ENCODE results near the gene STARD8.

STARD8 gene

DNA sequence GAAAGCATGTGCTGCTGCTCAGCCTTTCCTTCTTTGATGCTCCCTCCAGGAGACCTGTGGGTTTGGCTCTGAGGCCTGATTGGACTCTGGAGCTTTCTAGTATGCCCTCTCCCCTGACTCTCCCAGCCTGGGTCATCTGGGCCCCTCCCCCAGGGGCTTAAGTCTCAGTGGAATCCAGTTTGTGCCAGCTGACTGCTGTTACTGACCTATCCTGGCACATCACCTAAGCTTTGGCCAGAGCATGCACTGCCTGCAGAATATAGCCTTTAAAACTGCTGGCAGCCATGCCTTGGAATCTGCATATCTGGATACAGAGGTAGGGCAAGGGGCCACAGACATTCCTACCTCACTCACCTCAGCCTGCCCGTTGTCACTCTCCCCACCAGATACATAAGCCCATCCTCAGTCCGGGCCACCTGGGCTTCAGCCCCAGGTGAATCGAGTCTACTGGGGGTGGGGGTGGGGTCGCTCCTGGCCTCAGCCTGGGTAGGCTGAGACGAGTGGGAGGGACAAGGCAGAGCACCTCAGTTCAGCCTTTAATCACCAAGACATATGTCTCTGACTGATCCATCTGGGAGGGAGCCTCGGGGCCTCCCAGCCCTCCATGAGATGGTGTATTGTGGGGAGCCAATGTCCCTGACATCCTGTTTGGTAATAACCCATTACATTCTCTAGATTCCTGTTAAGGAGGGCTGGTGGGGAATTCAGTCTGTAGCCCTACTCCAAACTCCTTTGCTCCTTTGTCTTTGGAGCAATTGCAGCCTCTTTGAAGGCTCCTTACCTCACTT lies 61.2 kb downstream of the STARD8 start:
- H3K27ac ChIP-seq, result no peak overlapping the region
- TF ChIP-seq, protein P1, sequence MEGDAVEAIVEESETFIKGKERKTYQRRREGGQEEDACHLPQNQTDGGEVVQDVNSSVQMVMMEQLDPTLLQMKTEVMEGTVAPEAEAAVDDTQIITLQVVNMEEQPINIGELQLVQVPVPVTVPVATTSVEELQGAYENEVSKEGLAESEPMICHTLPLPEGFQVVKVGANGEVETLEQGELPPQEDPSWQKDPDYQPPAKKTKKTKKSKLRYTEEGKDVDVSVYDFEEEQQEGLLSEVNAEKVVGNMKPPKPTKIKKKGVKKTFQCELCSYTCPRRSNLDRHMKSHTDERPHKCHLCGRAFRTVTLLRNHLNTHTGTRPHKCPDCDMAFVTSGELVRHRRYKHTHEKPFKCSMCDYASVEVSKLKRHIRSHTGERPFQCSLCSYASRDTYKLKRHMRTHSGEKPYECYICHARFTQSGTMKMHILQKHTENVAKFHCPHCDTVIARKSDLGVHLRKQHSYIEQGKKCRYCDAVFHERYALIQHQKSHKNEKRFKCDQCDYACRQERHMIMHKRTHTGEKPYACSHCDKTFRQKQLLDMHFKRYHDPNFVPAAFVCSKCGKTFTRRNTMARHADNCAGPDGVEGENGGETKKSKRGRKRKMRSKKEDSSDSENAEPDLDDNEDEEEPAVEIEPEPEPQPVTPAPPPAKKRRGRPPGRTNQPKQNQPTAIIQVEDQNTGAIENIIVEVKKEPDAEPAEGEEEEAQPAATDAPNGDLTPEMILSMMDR (IDR thresholded peaks at IDR 0.05), result no peak
- TF ChIP-seq ZFX (IDR thresholded peaks at IDR 0.05; ENCODE audit: borderline replicate concordance), result no peak

DNA sequence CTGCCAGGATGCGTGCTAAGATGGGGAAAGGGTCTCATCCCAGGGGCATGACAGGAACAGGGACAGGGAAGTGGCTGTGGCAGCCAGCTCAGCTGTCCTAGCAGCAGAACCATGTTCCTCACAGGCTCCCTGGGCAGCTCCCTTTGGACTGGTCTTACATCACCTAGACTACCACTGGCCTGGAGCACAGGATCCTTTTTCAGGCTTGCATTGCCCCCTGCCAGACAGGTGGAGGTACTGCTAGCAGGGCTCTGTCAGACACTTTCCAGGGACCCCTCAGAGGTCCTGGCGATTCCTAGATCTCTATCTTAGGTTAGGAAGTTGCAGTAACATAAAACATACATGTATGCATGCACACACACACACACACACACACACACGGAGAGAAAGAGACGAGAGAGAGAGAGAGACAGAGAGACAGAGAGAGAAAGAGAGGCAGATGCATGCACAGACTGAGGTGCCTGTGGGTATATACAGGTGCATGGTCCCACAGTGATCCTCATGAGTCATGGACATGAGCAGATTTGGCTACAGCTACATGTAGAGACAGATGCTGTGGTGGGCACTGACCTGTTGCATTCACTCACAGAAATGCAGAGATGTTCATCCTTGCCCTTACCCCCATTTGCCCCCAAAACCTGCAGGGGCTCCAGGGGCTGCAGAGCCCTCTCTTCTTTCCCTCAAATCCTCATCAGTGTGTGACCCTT lies 63.6 kb downstream of the STARD8 start:
- TF ChIP-seq ZFX (IDR thresholded peaks at IDR 0.05; ENCODE audit: borderline replicate concordance), result no peak
- TF ChIP-seq, protein P1 (IDR thresholded peaks at IDR 0.05), result peak; percentile 53
- H3K27ac ChIP-seq, result no peak overlapping the region

DNA sequence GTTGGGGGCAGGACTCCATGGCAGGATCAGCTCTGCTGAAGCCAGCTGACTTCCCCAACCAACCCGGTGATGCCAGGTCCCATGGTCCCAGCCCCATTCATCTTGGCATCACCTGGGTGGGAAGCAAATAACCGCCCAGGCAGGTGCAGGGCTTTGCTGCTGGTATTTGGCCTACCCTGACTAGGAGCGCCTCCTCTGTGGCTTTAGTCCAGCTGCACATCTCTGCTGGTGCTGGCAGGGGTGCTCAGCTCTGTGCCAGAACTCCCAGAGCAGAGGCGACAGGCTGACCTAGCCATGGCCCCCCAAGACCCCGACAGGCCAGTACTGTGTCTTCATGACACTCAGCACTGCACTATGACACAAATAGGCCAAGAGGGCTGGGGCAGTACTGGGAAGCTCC lies 64.4 kb downstream of the STARD8 start:
- TF ChIP-seq ZFX (IDR thresholded peaks at IDR 0.05; ENCODE audit: borderline replicate concordance), result no peak
- TF ChIP-seq, protein P1 (IDR thresholded peaks at IDR 0.05), result no peak
- no peak overlapping the region for H3K27ac ChIP-seq

DNA sequence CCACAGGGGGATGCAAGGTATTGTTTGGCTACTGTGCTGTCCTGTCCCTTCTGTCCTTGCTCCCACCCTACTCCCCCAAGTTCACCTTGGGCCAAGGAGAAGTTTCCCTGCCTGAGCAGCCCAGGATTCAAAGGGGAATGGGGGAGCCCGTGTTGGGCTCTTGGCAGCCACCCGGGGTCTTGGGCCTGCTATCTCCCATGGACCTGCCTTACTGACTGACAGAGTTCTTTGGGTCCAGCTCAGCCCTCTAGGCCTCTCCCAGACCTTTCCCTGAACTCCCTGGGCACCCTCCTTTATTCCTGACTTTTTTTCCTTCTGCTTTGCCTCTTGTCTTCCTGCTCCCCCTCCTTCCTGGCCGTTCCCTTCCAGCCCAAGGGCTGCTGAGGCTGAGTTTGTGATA lies 67.4 kb downstream of the STARD8 start:
- TF ChIP-seq ZFX (IDR thresholded peaks at IDR 0.05; ENCODE audit: borderline replicate concordance), result no peak
- TF ChIP-seq, protein P1 (IDR thresholded peaks at IDR 0.05), result no peak
- H3K27ac ChIP-seq, result no peak overlapping the region

DNA sequence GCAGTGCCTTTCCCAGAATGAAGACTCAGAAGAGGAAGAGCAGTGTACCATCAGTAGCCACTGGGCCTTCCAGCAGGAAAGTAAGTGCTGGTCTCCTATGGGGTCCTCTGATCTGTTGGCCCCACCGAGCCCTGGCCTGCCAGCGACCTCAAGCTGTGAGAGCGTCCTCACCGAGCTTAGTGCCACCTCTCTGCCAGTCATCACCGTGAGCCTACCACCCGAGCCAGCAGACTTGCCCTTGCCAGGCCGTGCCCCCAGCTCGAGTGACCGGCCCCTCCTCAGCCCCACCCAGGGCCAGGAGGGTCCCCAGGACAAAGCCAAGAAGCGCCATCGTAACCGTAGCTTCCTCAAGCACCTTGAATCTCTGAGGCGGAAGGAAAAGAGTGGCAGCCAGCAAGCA lies 69.7 kb downstream of the STARD8 start:
- no peak overlapping the region for H3K27ac ChIP-seq
- TF ChIP-seq, protein P1 (IDR thresholded peaks at IDR 0.05), result no peak
- no peak for TF ChIP-seq ZFX (IDR thresholded peaks at IDR 0.05; ENCODE audit: borderline replicate concordance)

DNA sequence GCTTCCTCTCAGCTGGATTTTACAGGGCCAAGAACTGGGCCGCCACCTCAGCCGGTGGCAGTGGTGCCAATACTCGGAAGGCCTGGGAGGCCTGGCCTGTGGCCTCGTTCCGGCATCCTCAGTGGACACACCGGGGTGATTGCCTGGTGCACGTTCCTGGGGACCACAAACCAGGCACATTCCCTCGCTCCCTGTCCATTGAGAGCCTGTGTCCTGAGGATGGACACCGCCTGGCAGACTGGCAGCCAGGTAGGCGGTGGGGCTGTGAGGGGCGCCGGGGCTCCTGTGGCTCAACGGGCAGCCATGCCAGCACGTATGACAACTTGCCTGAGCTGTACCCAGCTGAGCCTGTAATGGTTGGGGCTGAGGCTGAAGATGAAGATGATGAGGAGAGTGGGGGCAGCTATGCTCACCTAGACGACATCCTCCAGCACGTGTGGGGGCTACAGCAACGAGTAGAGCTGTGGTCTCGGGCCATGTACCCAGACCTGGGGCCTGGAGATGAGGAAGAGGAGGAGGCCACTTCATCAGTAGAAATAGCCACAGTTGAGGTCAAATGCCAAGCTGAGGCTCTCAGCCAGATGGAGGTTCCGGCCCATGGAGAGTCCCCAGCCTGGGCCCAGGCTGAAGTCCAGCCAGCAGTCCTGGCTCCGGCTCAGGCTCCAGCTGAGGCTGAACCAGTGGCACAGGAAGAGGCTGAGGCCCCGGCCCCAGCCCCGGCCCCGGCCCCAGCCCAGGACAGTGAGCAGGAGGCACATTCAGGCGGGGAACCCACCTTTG lies 70.4 kb downstream of the STARD8 start:
- H3K27ac ChIP-seq, result no peak overlapping the region
- TF ChIP-seq ZFX (IDR thresholded peaks at IDR 0.05; ENCODE audit: borderline replicate concordance), result no peak
- TF ChIP-seq, protein P1 (IDR thresholded peaks at IDR 0.05), result no peak
